ENCODE measurements around the gene RIC3.

DNA sequence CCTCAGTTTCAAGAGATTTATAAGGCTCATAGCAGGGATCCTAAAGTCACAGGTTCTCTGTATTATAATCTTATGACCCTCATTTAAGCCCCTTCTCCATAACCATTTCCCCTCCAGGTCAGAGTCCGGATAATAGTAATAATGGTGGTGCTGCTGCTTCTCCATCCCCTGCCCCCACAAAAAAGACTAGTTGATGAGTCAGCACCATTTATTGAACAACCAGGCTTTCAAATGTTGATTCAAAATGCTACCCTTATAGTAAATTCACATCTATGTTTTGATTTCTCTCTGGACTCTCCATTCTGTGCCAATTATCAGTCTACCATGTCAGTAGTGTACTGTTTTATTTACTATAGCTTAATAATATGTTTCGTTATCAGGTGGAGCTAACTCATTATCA is 17.6 kb upstream of the RIC3 start:
- TF ChIP-seq, protein P1, sequence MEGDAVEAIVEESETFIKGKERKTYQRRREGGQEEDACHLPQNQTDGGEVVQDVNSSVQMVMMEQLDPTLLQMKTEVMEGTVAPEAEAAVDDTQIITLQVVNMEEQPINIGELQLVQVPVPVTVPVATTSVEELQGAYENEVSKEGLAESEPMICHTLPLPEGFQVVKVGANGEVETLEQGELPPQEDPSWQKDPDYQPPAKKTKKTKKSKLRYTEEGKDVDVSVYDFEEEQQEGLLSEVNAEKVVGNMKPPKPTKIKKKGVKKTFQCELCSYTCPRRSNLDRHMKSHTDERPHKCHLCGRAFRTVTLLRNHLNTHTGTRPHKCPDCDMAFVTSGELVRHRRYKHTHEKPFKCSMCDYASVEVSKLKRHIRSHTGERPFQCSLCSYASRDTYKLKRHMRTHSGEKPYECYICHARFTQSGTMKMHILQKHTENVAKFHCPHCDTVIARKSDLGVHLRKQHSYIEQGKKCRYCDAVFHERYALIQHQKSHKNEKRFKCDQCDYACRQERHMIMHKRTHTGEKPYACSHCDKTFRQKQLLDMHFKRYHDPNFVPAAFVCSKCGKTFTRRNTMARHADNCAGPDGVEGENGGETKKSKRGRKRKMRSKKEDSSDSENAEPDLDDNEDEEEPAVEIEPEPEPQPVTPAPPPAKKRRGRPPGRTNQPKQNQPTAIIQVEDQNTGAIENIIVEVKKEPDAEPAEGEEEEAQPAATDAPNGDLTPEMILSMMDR (IDR thresholded peaks at IDR 0.05) = no peak
- TF ChIP-seq POLR2A (IDR thresholded peaks at IDR 0.05) (no peak), POLR2AphosphoS5 (IDR thresholded peaks at IDR 0.05; ENCODE audit: insufficient read depth in 1 of 2, low read depth in 1 of 2) (no peak)
